Heart left ventricle (tissue), 13 donors: ENCODE data around the gene NECTIN1.

ENCODE experiments used
- POLR2A ChIP-seq, 2 donors: fragments of 450-650 bp; IDR thresholded peaks; one replicate each; pipeline ENCODE4 v1.6.1; 2017; ENCODE audit warnings: antibody characterized with exemption in 2 of 2, mild to moderate bottlenecking in 2 of 2, moderate library complexity in 2 of 2
- TF ChIP-seq, protein P1 (sequence below), 12 donors: fragments of 200-600 bp; sonication (generic) in 4 of 12; IDR thresholded peaks; one replicate each; pipeline versions ENCODE4 v1.5.0 to v1.8.0; 2018 to 2022; ENCODE audit warnings: antibody characterized with exemption in 12 of 12, mild to moderate bottlenecking in 5 of 12
- donor health status: ischemic (EF 13 %, LVEDD 7.1; RV severe dilation, severe dysfunction).
- donor health status: DM: no; HTN: yes; CAD: no.
- donor health status: DM: no; HTN: no; CAD: no.
- donor health status: ischemic (EF 25% LVEDD 6.9; RV normal size, moderate dysfunction).
- donor health status: ischemic (EF 25% LVEDD 5.7; RV mildly dilated, moderate dysfunction).
- donor health status: ischemic (EF 35%, LVEDD 5.7; RV mildly dilated, moderate dysfunction).
- donor health status: nonischemic (EF 11% LVEDD 7.7; RV severe dilation, severe dysfunction).
- donor health status: DM: yes; HTN: yes; CAD: no.
- donor health status: PGD.
- donor health status: ischemic (EF 29% LVEDD 5.4; RV normal size, mild dysfunction).
- donor health status: nonischemic (EF 23%, LVEDD 6.1; RV moderate dilation, normal function).

DNA sequence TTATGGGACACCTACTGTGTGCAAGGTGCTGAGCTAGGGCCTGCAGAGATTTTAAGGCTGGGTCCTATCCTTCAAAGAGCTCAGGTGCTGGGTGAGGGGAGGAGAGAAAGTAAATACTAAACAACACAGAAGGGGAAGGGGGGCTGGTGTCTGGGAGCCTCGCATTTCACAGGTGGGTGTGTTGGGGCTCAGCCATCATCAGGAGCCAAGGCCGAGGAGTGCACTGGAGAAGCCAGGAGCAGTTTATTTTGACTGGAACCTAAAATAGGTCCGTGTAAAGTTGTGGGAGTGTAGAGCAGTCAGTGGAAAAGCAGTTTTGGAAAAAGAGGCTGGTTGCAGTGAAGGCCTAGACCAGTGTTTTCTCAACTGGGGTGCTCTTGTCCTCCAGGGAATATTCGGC is 17.5 kb downstream of the NECTIN1 start:
- TF ChIP-seq, protein P1, sequence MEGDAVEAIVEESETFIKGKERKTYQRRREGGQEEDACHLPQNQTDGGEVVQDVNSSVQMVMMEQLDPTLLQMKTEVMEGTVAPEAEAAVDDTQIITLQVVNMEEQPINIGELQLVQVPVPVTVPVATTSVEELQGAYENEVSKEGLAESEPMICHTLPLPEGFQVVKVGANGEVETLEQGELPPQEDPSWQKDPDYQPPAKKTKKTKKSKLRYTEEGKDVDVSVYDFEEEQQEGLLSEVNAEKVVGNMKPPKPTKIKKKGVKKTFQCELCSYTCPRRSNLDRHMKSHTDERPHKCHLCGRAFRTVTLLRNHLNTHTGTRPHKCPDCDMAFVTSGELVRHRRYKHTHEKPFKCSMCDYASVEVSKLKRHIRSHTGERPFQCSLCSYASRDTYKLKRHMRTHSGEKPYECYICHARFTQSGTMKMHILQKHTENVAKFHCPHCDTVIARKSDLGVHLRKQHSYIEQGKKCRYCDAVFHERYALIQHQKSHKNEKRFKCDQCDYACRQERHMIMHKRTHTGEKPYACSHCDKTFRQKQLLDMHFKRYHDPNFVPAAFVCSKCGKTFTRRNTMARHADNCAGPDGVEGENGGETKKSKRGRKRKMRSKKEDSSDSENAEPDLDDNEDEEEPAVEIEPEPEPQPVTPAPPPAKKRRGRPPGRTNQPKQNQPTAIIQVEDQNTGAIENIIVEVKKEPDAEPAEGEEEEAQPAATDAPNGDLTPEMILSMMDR (IDR thresholded peaks at IDR 0.05) = no peak
- TF ChIP-seq POLR2A (IDR thresholded peaks at IDR 0.05) = no peak
